Activated naive CD8-positive, alpha-beta T cell treated with anti-CD3 and anti-CD28 coated beads, Interleukin-2, amount 10 ng/mL, durations not matched to agents 7 days and 5 days (primary cell): ENCODE measurements around the gene C4A. TPM values are rescaled to one million over a fixed set of nuclear protein-coding genes. Genes with fewer than 3 reads are reported as not detected.
"Not testable (repeated sequence)": the region's sequence is repeated elsewhere in the genome, so short reads cannot be mapped to it uniquely, and the experiment has no call there.

Experiments used
- ATAC-seq: fragments of 150-1000 bp; cut with Tn5 transposase; one replicate; pipeline ENCODE4 v1.10.0; 2021; ENCODE audit warnings: low read depth, moderate library complexity
- POLR2A ChIA-PET: fragments of 350-600 bp; sonication (Branson Sonifier 250); formaldehyde crosslinking; loops from one replicate; lab custom pipeline; 2021; ENCODE audit warnings: antibody characterized with exemption; lab: Charles Lee
- DNase-seq: peaks from one replicate; pipeline ENCODE4 v3.0.0; 2021
- H3K27ac Mint-ChIP-seq: one replicate; pipeline ENCODE4 v1.8.0; 2022; ENCODE audit warnings: mild to moderate bottlenecking, mixed read lengths
- H3K27me3 Mint-ChIP-seq: one replicate; pipeline ENCODE4 v1.8.0; 2022; ENCODE audit warnings: mild to moderate bottlenecking, moderate library complexity, mixed read lengths
- H3K36me3 Mint-ChIP-seq: one replicate; pipeline ENCODE4 v1.8.0; 2021; ENCODE audit warnings: mild to moderate bottlenecking, mixed read lengths
- H3K4me1 Mint-ChIP-seq: one replicate; pipeline ENCODE4 v1.8.0; 2021; ENCODE audit warnings: mixed read lengths
- H3K4me3 Mint-ChIP-seq: one replicate; pipeline ENCODE4 v1.8.0; 2022; ENCODE audit warnings: mild to moderate bottlenecking, moderate library complexity, mixed read lengths
- H3K9me3 Mint-ChIP-seq: one replicate; pipeline ENCODE4 v1.8.0; 2021; ENCODE audit warnings: mixed read lengths
- total RNA-seq, 2 experiments: library from RNA; stranded (reverse); gene quantifications; one replicate each; pipeline ENCODE4 v1.2.3, GENCODE V29; 2021

C4A gene
- total RNA-seq, 2 experiments from 2014 or later = 3.4 to 6.7 TPM

- no peak for ATAC-seq
- H3K9me3 Mint-ChIP-seq = no peaks in the 10 kb centered on the region
- peaks cover 11% of the 10 kb centered on the region for H3K4me1 Mint-ChIP-seq
- no peak overlapping the region for H3K4me3 Mint-ChIP-seq
- H3K36me3 Mint-ChIP-seq = peaks cover 3% of the 10 kb centered on the region
- H3K27me3 Mint-ChIP-seq = no peaks in the 10 kb centered on the region
- POLR2A ChIA-PET = no interaction called here
- no peak overlapping the region for H3K27ac Mint-ChIP-seq
- DNase-seq = no peak
These were observed 3.9 kb upstream of the C4A start for GRCh38 chr6:31977816-31978431.

- no peak for DNase-seq
- Mint-ChIP-seq H3K4me1 (peaks cover 5% of the 10 kb centered on the region), H3K4me3 (no peak overlapping the region), H3K36me3 (peaks cover 3% of the 10 kb centered on the region), H3K27ac (peak overlapping the region; percentile 82), H3K27me3 (no peaks in the 10 kb centered on the region), H3K9me3 (no peaks in the 10 kb centered on the region)
- ATAC-seq = no peak
- POLR2A ChIA-PET = interaction anchor here (1.7 kb wide), 1 partner anchor 20 kb away, joined by 4 read pairs; the partner anchor contains the start of genes NELFE and SKIC2
These were observed 3.0 kb upstream of the C4A start for GRCh38 chr6:31978831-31979230.

GRCh38 chr6:31979238-31979898 lies 2.5 kb upstream of the C4A start:
- DNase-seq = no peak
- H3K4me3 Mint-ChIP-seq = peak overlapping the region; percentile 32
- peak overlapping the region; percentile 82 for H3K27ac Mint-ChIP-seq
- H3K27me3 Mint-ChIP-seq = no peaks in the 10 kb centered on the region
- peaks cover 3% of the 10 kb centered on the region for H3K36me3 Mint-ChIP-seq
- POLR2A ChIA-PET = interaction anchor here (1.7 kb wide), 1 partner anchor 20 kb away, joined by 4 read pairs; the partner anchor contains the start of genes NELFE and SKIC2
- peaks cover 5% of the 10 kb centered on the region for H3K4me1 Mint-ChIP-seq
- no peak for ATAC-seq
- H3K9me3 Mint-ChIP-seq = no peaks in the 10 kb centered on the region

- ATAC-seq, DNase-seq, H3K4me1 Mint-ChIP-seq, H3K36me3 Mint-ChIP-seq, H3K9me3 Mint-ChIP-seq, H3K4me3 Mint-ChIP-seq, H3K27me3 Mint-ChIP-seq: not testable (repeated sequence)
- POLR2A ChIA-PET = interaction anchor here (1.7 kb wide), 1 partner anchor 21 kb away, joined by 4 read pairs; the partner anchor contains the start of genes NELFE and SKIC2
- peak overlapping the region; percentile 82 for H3K27ac Mint-ChIP-seq
These were observed 1.5 kb upstream of the C4A start for GRCh38 chr6:31980195-31980876.

DNA sequence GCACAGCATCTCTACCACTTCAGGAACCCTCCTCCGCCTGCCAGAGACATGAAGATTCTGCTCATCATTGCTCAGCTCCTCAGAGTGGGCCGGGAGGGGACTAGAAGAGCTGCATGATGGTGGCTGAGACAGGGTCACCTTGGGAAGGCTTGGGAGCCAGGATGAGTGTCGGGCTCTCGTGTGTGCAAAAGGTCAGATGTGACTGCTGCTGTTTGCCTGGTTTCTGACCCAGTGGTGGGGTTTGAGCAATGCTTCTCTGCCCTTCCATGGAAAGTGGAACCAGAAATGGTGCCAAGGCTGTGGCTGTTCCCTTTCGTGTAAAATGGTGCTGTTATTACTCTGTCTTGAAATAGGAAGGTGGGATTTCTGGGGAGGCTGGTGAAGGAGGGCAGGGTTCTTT lies 859 bp upstream of the C4A start:
- ATAC-seq, H3K36me3 Mint-ChIP-seq, H3K4me1 Mint-ChIP-seq, DNase-seq, H3K4me3 Mint-ChIP-seq, H3K27ac Mint-ChIP-seq, POLR2A ChIA-PET, H3K27me3 Mint-ChIP-seq, H3K9me3 Mint-ChIP-seq: not testable (repeated sequence)

- H3K27me3 Mint-ChIP-seq, H3K27ac Mint-ChIP-seq, H3K9me3 Mint-ChIP-seq, H3K36me3 Mint-ChIP-seq, POLR2A ChIA-PET, ATAC-seq, H3K4me1 Mint-ChIP-seq, H3K4me3 Mint-ChIP-seq, DNase-seq: not testable (repeated sequence)
These were observed 7.5 kb downstream of the C4A start for GRCh38 chr6:31989363-31989762.

GRCh38 chr6:31994421-31994820 lies 12.6 kb downstream of the C4A start:
- POLR2A ChIA-PET, ATAC-seq, H3K27me3 Mint-ChIP-seq, H3K4me1 Mint-ChIP-seq, DNase-seq, H3K27ac Mint-ChIP-seq, H3K36me3 Mint-ChIP-seq, H3K9me3 Mint-ChIP-seq, H3K4me3 Mint-ChIP-seq: not testable (repeated sequence)

GRCh38 chr6:31996385-31996784 lies 14.5 kb downstream of the C4A start:
- POLR2A ChIA-PET, H3K4me3 Mint-ChIP-seq: not testable (repeated sequence)

GRCh38 chr6:32002546-32003268 lies 20.9 kb downstream of the C4A start:
- POLR2A ChIA-PET, ATAC-seq, H3K27ac Mint-ChIP-seq, H3K9me3 Mint-ChIP-seq, DNase-seq, H3K4me1 Mint-ChIP-seq, H3K27me3 Mint-ChIP-seq, H3K36me3 Mint-ChIP-seq, H3K4me3 Mint-ChIP-seq: not testable (repeated sequence)

More at GRCh38 chr6:31996385-31996784, 14.5 kb downstream of the C4A start:
- not testable (repeated sequence) for H3K4me1 Mint-ChIP-seq, H3K27me3 Mint-ChIP-seq, H3K36me3 Mint-ChIP-seq, DNase-seq, H3K27ac Mint-ChIP-seq, ATAC-seq, H3K9me3 Mint-ChIP-seq

GRCh38 chr6:32003301-32003700 lies 21.4 kb downstream of the C4A start:
- H3K4me1 Mint-ChIP-seq, H3K9me3 Mint-ChIP-seq, H3K36me3 Mint-ChIP-seq, POLR2A ChIA-PET, ATAC-seq, H3K27me3 Mint-ChIP-seq, H3K4me3 Mint-ChIP-seq, DNase-seq, H3K27ac Mint-ChIP-seq: not testable (repeated sequence)

DNA sequence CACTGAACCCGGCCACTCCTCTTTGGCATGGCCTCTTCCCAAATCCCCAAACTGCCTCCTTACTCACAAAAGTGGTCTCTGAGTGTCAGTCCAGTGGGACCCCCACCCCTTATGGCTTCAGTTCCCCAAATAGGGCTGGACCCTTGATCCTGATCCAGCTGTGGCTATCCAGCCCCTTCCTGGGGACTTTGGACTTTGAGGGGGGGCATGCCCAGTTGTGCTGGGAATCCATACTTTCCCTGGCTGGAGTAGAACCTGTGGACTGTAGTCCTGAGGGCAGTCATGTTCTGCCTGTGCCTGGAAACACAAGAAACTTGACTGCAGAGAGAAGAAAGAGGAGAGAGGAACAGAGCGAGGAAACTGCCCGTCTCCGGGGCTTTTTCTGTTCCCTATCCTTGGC lies 22.5 kb downstream of the C4A start:
- H3K9me3 Mint-ChIP-seq, H3K36me3 Mint-ChIP-seq, H3K4me3 Mint-ChIP-seq, H3K27ac Mint-ChIP-seq, H3K27me3 Mint-ChIP-seq, H3K4me1 Mint-ChIP-seq, ATAC-seq, DNase-seq, POLR2A ChIA-PET: not testable (repeated sequence)

DNA sequence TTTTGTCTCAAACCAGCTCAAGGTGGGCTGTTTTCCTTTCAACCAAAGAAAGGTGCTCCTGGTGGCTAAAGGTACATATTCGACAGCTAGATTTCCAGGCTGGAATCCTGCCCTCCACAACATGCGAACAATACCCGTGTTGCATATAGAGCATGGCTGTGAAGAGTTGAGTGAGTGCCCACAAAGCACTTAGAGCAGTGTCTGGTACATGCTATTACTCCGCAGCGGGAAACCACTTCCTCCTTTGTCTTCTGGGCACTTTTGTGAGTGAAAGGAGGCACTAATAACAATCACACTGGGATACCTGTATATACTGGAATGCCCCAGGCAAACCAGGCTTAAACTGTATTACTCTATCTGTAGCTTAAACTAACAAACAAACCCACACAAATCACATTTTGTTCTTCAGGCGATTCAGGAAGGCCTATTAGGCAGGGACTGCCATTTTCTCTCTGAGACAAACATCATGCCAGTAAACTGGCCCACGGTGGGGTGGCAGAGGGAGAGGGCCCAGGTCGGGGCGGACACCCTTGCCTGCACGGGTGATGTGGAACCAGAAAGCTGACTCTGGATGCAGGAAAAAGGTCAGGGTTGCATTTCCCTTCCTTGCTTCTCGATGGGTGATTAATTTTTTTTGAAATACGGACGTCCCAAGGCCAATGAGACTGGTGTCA lies 23.1 kb downstream of the C4A start:
- DNase-seq = not testable (repeated sequence)

GRCh38 chr6:32005538-32005880 lies 23.7 kb downstream of the C4A start:
- ATAC-seq, H3K36me3 Mint-ChIP-seq, H3K27me3 Mint-ChIP-seq, POLR2A ChIA-PET, DNase-seq, H3K9me3 Mint-ChIP-seq, H3K27ac Mint-ChIP-seq, H3K4me3 Mint-ChIP-seq, H3K4me1 Mint-ChIP-seq: not testable (repeated sequence)

More for the DNA sequence above, 23.1 kb downstream of the C4A start:
- H3K4me3 Mint-ChIP-seq, H3K4me1 Mint-ChIP-seq, H3K9me3 Mint-ChIP-seq, H3K36me3 Mint-ChIP-seq, POLR2A ChIA-PET, H3K27me3 Mint-ChIP-seq: not testable (repeated sequence)
- peak overlapping the region; percentile 35 for H3K27ac Mint-ChIP-seq
- ATAC-seq = peak; percentile 87
